Testis (tissue), 3 donors: ENCODE results near the gene FSIP1. TPM values are rescaled to one million over a fixed set of nuclear protein-coding genes. Genes with fewer than 3 reads are reported as not detected.
A peak's percentile ranks its signal among the peaks of the same experiment; 100 is the strongest.

Experiments
- DNase-seq: peaks from one replicate; pipeline ENCODE4 v3.0.0-alpha.2; 2019
- H3K27ac ChIP-seq, 2 donors: fragments of 200-600 bp; sonication (generic); one replicate each; pipeline ENCODE4 v1.5.1; 2019
- H3K27me3 ChIP-seq: fragments of 200-600 bp; sonication (generic); one replicate; pipeline ENCODE4 v1.5.1; 2019
- H3K36me3 ChIP-seq: fragments of 200-600 bp; sonication (generic); one replicate; pipeline ENCODE4 v1.5.1; 2017; ENCODE audit warnings: low read depth; ENCODE audit errors: missing control alignments
- H3K4me1 ChIP-seq: fragments of 200-600 bp; sonication (generic); one replicate; pipeline ENCODE4 v1.5.1; 2019
- H3K4me3 ChIP-seq, 2 donors: fragments of 200-600 bp; sonication (generic); one replicate each; pipeline ENCODE4 v1.5.1; 2017 to 2019
- H3K9me3 ChIP-seq: fragments of 200-600 bp; sonication (generic); one replicate; pipeline ENCODE4 v1.5.1; 2017
- POLR2A ChIP-seq: fragments of 450-650 bp; IDR thresholded peaks from one replicate; pipeline ENCODE4 v1.6.1; 2017; ENCODE audit warnings: antibody characterized with exemption, mild to moderate bottlenecking, moderate library complexity
- WGBS, 2 donors: methylation state at CpG; one replicate each; pipeline ENCODE4 v1.1.5; 2018; 5-methylcytosine and 5-hydroxymethylcytosine counted together
- intact Hi-C: fragments of 100-400 bp; cut with DNase I; formaldehyde crosslinking; loops from one replicate; pipeline ENCODE4 v1.15.1; 2023; ENCODE audit warnings: low total_unique reads
- polyA plus RNA-seq: library from polyadenylated mRNA; stranded (reverse); fragments of 350-450 nt; fragmentation: Illumina TruSeq; extraction: RNeasy Lipid Tissue Mini Kit (QIAGEN cat#74804); gene quantifications from one replicate; pipeline ENCODE4 v1.2.3, GENCODE V29; 2014; ENCODE audit warnings: low read depth, low replicate concordance; ENCODE audit not compliant: insufficient read depth
- total RNA-seq, 2 donors: library from RNA; depleted of rRNA; stranded (reverse); fragments of >200 nt; gene quantifications; one replicate each; pipeline ENCODE4 v1.2.3, GENCODE V29; 2016
- TF ChIP-seq, protein P1 (sequence below), 3 experiments: fragments of 450-650 bp in 2 of 3; fragments of 200-600 bp in 1 of 3; sonication (generic) in 1 of 3; IDR thresholded peaks; one replicate each; pipeline ENCODE4 v1.5.1; 2016 to 2019; ENCODE audit warnings: antibody characterized with exemption in 3 of 3, mild to moderate bottlenecking in 2 of 3, moderate library complexity in 1 of 3

FSIP1 gene
- total and polyA plus RNA-seq, 3 donors from 2014 or later: 5.8 to 11.2 (median 8.2) TPM

DNA sequence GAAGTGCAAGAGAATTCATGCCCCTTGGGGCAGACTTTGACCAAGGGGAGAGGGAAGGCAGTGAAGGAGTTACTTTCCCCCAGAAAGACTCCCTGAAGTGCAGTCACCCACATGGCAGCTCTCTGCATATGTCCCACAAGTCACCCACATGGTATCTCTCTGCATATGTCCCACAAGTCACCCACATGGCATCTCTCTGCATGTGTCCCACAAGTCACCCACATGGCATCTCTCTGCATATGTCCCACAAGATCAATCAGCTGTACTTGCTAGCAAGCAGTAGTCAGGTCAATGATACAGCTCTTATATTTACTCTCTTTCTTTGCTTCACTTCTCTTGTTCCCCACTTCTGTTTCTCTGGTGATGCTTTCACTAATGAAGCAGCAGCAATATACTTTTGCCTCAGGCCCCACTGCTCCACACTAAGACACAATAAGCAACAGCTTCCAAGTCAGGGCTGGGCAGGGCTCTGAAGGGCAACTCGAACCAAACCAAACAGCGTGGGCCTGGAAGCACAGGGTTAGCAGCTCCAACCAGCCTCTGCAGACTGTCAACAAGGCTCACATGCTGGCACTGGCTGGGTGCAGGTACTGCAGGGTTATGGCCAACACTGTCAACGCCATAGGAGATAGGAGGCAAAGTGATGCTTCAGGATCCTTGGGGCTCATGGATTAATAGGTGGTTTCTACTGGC lies 155.0 kb downstream of the FSIP1 start:
- no peak overlapping the region for H3K4me3 ChIP-seq
- no peaks in the 10 kb centered on the region for H3K36me3 ChIP-seq
- H3K9me3 ChIP-seq: no peaks in the 10 kb centered on the region
- 90 to 97% methylated on average over 3 of the region's 3 CpGs for WGBS, 2 donors
- TF ChIP-seq, protein P1, sequence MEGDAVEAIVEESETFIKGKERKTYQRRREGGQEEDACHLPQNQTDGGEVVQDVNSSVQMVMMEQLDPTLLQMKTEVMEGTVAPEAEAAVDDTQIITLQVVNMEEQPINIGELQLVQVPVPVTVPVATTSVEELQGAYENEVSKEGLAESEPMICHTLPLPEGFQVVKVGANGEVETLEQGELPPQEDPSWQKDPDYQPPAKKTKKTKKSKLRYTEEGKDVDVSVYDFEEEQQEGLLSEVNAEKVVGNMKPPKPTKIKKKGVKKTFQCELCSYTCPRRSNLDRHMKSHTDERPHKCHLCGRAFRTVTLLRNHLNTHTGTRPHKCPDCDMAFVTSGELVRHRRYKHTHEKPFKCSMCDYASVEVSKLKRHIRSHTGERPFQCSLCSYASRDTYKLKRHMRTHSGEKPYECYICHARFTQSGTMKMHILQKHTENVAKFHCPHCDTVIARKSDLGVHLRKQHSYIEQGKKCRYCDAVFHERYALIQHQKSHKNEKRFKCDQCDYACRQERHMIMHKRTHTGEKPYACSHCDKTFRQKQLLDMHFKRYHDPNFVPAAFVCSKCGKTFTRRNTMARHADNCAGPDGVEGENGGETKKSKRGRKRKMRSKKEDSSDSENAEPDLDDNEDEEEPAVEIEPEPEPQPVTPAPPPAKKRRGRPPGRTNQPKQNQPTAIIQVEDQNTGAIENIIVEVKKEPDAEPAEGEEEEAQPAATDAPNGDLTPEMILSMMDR (IDR thresholded peaks at IDR 0.05): no peak
- no peak for TF ChIP-seq POLR2A
- H3K27ac ChIP-seq: no peak overlapping the region
- intact Hi-C loops: no loop called here
- no peak for DNase-seq
- peaks cover 4% of the 10 kb centered on the region for H3K4me1 ChIP-seq
- no peaks in the 10 kb centered on the region for H3K27me3 ChIP-seq

DNA sequence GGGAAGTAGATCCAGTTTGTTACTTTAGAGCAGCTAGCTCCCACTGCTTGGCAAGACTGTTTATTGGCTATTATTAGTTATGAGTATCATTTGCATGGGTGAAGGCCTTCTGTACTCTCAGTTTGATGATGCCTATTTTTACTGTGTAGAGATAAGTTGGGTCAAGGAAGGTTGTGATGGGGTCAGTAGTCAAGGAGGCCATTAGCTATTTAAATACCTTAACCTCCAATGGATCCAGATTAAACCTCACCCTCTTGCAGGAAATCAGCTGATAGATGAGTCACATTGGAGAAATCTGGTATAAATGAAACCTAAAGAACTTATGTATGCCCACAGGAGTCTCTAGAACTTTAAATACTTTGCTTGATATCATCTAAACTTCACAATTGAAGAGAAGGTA lies 156.8 kb downstream of the FSIP1 start:
- Histone ChIP-seq H3K27ac (no peak overlapping the region), H3K4me3 (no peak overlapping the region), H3K9me3 (no peaks in the 10 kb centered on the region), H3K36me3 (no peaks in the 10 kb centered on the region), H3K4me1 (peaks cover 4% of the 10 kb centered on the region), H3K27me3 (no peaks in the 10 kb centered on the region)
- no peak for DNase-seq
- intact Hi-C loops: no loop called here
- no peak for TF ChIP-seq POLR2A
- TF ChIP-seq, protein P1 (IDR thresholded peaks at IDR 0.05): no peak

- Histone ChIP-seq H3K36me3 (no peaks in the 10 kb centered on the region), H3K27ac (no peak overlapping the region), H3K4me1 (peaks cover 4% of the 10 kb centered on the region), H3K9me3 (no peaks in the 10 kb centered on the region), H3K27me3 (no peaks in the 10 kb centered on the region), H3K4me3 (no peak overlapping the region)
- TF ChIP-seq, protein P1 (IDR thresholded peaks at IDR 0.05): no peak
- TF ChIP-seq POLR2A: no peak
- intact Hi-C loops: no loop called here
- whole genome bisulfite sequencing, 2 donors: 40 to 69% methylated on average over 1 to 4 of the region's 4 CpGs
- DNase-seq: no peak
These were observed 157.2 kb downstream of the FSIP1 start for GRCh38 chr15:39625451-39625850.

DNA sequence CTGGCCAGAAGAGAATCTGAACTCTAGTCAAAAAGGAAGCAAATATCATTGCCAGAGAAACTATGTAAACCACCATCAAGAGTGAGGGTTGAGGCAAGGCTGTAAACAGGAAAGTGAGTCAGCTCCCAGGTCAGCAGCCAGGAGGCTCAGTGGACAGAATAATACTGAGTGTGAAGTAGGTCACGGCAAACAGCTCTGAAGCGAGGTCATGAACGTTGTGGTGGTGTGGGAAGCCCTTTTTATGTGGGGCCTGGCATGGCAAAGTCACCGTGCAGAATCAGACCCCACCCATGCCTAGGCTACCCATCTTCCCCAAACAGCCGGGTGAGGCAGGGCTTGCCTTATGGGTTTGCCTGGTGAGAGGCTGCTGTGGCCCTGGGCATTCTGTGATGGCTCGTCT lies 157.8 kb downstream of the FSIP1 start:
- intact Hi-C loops: no loop called here
- Histone ChIP-seq H3K36me3 (no peaks in the 10 kb centered on the region), H3K4me3 (no peak overlapping the region), H3K4me1 (peaks cover 4% of the 10 kb centered on the region), H3K27me3 (no peaks in the 10 kb centered on the region), H3K27ac (peak overlapping the region in 1 of 2 donors; percentile 22), H3K9me3 (no peaks in the 10 kb centered on the region)
- TF ChIP-seq POLR2A: no peak
- TF ChIP-seq, protein P1 (IDR thresholded peaks at IDR 0.05): no peak
- no peak for DNase-seq
- 53 to 83% methylated on average over 3 to 6 of the region's 6 CpGs for WGBS, 2 donors

DNA sequence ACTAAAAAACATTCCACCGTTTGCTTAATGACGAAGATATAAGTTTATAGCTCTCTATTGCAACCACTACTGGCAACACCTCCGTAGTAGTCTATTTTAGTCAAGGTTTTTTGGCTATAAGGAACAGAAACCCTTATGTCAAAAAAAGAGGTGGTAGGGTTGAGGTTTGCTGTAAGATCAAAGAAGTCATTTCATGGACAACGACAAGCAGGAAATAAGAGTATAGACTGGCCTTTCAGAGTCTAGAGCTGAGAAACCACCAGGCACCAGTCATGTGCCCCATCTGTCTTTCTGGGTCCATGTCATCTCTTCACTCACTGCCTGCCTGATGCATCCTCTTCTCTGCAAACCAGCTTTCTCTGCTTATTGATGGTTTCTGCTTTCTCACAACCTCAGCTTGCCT lies 159.1 kb downstream of the FSIP1 start:
- TF ChIP-seq, protein P1 (IDR thresholded peaks at IDR 0.05): no peak
- Histone ChIP-seq H3K36me3 (no peaks in the 10 kb centered on the region), H3K27ac (no peak overlapping the region), H3K9me3 (no peaks in the 10 kb centered on the region), H3K27me3 (no peaks in the 10 kb centered on the region), H3K4me1 (peaks cover 4% of the 10 kb centered on the region), H3K4me3 (no peak overlapping the region)
- 81 to 84% methylated on average over 4 of the region's 4 CpGs for WGBS, 2 donors
- intact Hi-C loops: no loop called here
- no peak for DNase-seq
